SW480 (cell line): Measurements from ENCODE around the gene THADA.
A peak's percentile ranks its signal among the peaks of the same experiment; 100 is the strongest.
"Not testable (repeated sequence)": the region's sequence is repeated elsewhere in the genome, so short reads cannot be mapped to it uniquely, and the experiment has no call there.

ENCODE experiments used
- DNase-seq: peaks from one replicate; pipeline ENCODE4 v3.0.0-alpha.2; 2016; ENCODE audit warnings: low spot score

The THADA gene

GRCh38 chr2:43298500-43298899 lies 297.3 kb downstream of the THADA start:
- DNase-seq: no peak

GRCh38 chr2:43297740-43298139 lies 298.1 kb downstream of the THADA start:
- not testable (repeated sequence) for DNase-seq

- no peak for DNase-seq
Observed at GRCh38 chr2:43294973-43295603, 300.8 kb downstream of the THADA start.

GRCh38 chr2:43293744-43294695 lies 301.8 kb downstream of the THADA start:
- peak; percentile 99 for DNase-seq

DNA sequence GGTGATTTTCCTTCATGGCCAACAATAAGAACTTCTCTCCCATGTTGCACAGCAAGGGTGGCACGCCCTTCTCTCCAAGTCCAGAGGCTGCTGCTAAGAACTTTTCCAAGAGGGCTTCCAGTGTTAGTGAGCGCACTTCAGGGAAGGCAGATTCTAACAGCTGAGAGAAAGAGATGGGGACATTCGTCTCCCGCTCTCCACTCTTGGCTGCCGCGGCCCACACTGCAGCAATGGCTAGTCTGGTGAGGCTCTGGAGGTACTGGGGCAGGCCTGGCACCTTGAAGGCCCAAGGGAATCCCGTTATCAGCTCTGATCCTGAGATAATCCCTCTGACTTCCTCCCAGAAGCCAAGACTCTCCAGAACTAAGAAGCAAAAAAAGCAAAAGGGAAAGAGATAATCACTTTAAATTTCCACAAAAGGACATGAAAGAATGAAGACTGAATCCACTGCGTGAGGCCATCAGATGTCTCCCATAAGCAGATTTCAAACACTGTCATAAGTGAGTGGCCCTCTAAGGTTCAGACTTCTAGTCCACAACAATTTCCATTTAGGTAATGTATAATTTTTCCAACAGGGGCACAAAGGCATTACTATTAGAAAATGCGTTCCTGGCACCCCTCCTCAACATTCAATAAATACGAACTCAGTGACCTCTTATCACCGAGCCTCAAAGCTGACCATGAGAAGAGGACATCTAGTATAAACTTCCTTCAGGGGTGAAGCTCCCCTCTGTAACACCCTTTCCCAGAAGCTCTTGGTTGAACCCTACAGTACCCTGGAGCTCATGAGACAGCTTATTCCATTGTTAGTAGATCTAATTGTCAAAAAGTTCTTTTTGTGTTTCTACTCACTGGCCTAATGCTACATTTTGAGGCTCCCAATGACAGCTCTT lies 302.7 kb downstream of the THADA start:
- no peak for DNase-seq

- DNase-seq: no peak
Observed at GRCh38 chr2:43292297-43292696, 303.5 kb downstream of the THADA start.

- no peak for DNase-seq
Observed at GRCh38 chr2:43289331-43289730, 306.5 kb downstream of the THADA start.

GRCh38 chr2:43288417-43289305 lies 307.2 kb downstream of the THADA start:
- DNase-seq: no peak

DNA sequence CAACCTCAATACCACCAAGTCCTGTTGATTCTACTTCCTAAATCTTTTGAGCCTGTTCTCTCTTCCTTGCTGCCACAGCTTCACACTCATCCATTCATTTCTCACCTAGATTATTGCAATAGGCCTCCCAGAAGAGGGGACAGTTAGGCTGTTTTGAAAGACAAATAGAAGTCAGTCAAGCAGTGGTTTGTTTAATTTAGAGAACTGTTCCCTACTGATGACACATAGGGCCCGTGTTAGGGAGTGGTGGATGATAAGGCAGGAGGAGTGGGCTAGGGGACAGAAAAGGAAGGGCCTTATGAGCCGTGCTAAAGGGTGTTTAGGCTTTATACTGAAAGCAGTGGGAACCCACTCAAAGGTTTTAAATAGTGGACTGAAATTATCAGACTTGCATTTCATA lies 309.9 kb downstream of the THADA start:
- no peak for DNase-seq

DNA sequence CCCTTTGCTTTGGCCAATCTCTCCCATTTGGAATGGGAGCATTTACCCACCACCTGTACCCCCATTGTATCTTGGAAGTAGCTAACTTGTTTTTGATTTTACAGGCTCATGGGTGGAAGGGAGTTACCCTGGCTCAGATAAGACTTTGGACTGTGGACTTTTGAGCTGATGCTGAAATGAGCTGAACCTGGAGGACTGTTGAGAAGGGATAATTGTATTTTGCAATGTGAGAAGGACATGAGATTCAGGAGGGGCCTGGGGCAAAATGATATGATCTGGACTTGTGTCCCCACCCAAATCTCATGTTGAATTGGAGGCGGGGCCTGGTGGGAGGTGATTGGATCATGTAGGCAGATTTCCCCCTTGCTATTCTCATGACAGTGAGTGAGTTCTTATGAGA lies 310.9 kb downstream of the THADA start:
- no peak for DNase-seq

GRCh38 chr2:43284347-43284746 lies 311.5 kb downstream of the THADA start:
- not testable (repeated sequence) for DNase-seq

DNA sequence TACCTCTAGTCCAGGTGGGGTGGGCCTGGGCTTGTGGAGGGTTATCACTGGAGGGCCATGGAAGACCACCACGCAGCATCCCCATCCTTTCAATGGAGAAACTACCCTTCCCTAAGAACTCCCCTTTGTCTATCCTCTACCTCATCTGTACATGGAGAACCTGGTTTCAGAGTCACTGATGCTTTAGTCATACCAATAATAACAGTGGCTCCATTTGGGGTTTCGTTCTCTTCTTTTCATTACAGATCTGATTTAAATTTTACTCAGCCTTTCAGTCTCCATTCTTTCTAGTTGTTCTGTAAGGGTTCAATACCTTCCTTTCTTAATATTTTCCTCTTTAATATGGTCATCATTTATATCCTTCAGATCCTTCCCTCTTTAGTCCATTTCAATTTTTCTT lies 314.8 kb downstream of the THADA start:
- no peak for DNase-seq

DNA sequence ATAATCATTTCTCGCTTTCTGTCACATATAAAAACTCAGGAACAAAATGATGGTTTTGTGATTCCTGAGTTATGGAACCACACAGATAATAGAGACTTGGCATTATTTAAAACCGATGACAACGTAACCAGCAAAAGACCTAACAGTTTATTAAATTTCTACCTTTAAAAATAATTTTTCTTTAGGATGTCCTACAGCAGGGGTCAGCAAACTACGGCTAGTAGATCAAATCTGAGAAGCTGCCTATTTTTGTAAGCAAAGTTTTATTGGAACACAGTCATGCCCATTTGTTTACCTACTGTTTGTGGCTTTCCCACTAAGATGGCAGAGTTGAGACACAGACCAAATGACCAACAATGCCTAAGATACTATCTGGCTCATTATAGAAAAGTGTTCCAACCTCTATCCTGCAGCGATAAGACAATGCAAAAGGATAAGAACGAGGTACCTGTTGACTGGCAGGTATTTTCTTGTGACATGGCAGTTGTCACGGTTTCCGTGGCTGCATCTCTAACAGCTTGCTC lies 316.5 kb downstream of the THADA start:
- no peak for DNase-seq

DNA sequence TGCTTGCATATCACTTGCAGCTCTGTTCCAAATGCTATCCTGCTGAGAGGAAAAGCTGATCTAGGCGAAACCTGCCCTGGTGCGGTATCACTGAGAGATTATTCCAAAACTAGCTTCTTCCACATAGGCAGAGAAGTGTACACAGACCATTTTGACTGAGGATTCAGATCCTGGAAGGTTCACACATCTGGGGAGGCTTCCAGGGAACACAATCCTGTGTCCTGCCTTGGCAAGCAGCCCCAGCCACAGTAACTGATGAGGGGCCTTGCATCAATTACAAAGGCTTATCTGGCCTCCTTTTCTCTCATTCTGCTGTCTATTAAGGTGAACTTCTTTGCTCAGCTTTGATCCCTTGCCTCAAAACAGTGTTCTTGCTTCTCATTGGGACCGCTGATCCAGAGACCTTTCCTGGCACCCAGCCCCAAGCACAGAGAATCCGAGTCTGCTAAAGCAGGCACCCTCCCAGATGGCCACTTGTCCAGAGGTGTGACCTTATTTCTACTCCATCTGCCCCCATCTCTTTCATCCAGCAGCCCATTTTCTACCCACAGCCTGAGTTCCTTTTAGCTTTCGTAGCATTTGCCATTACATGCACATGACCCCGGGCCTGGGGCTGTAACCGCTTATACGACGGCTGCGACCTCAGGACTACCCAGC lies 317.1 kb downstream of the THADA start:
- no peak for DNase-seq

DNA sequence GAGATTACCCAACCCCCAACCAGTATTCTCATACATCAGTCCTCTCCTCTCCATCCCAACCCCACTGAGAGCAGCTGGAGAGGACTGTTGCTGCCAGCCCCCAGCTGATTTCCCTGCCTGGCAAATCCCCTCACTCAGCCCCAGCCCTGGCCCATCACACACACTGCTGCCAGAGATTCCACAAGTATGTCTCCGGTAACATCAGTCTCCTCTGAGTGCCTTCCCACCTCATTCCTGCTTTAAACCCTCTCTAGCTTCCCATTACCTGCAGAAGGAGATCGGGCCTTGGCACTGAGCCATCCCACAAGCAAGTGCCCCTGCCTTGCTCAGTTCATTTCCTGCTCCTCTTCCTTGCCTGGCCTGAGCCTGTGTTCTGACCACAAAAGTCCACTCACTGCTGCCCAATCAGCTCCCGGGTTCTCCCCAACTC lies 318.9 kb downstream of the THADA start:
- DNase-seq: peak; percentile 47

- DNase-seq: no peak
Observed at GRCh38 chr2:43276266-43276941, 319.4 kb downstream of the THADA start.

DNA sequence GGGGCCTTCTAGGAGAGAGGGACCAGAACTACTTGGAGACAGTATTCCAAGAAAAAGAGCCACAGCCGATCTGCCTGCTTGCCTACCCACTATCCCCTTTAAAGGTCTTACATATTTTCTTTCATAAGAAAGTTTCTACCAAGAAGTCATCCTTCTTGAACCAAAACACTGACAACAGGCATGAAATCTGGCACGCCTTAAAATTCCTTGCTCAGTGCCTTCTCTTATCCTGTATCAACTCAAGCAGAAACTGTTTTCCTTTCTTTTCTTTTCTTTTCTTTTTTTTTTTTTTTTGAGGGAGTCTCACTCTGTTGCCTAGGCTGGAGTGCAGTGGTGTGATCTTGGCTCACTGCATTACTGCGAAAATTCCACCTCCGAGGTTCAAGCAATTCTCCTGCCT lies 321.1 kb downstream of the THADA start:
- no peak for DNase-seq

- no peak for DNase-seq
Observed at GRCh38 chr2:43274055-43274454, 321.8 kb downstream of the THADA start.

- no peak for DNase-seq
Observed at GRCh38 chr2:43273529-43273928, 322.3 kb downstream of the THADA start.
